ENCODE results near the gene TMEM201.
"Not testable (repeated sequence)": the region's sequence is repeated elsewhere in the genome, so short reads cannot be mapped to it uniquely, and the experiment has no call there.

The TMEM201 gene

GRCh38 chr1:9588551-9589143 is at the start of gene TMEM201:
Gene TMEM201 (plus strand): TSS chr1:9588911. CDS start chr1:9588931, 20 bp downstream.
- in situ Hi-C loops (cut with MboI; ENCODE audit: low sequenced_read_pairs), result no loop called here

GRCh38 chr1:9539165-9539828 is 49.4 kb upstream of the TMEM201 start, which contains the start of gene SLC25A33:
Gene SLC25A33 (plus strand): TSS chr1:9539465. CDS start chr1:9539692, 227 bp downstream.
- in situ Hi-C loops (cut with MboI; ENCODE audit: low sequenced_read_pairs), result no loop called here

- in situ Hi-C loops (cut with MboI; ENCODE audit: low sequenced_read_pairs), result no loop called here
Measured at GRCh38 chr1:9539829-9540550, 48.7 kb upstream of the TMEM201 start.

GRCh38 chr1:9542430-9542829 is 46.3 kb upstream of the TMEM201 start:
- in situ Hi-C loops (cut with MboI; ENCODE audit: low sequenced_read_pairs), result no loop called here

GRCh38 chr1:9544926-9545325 is 43.8 kb upstream of the TMEM201 start:
- in situ Hi-C loops (cut with MboI; ENCODE audit: low sequenced_read_pairs), result no loop called here

- in situ Hi-C loops (cut with MboI; ENCODE audit: low sequenced_read_pairs), result no loop called here
Measured at GRCh38 chr1:9549955-9550546, 38.7 kb upstream of the TMEM201 start.

GRCh38 chr1:9551984-9552383 is 36.7 kb upstream of the TMEM201 start:
- in situ Hi-C loops (cut with MboI; ENCODE audit: low sequenced_read_pairs), result no loop called here

- in situ Hi-C loops (cut with MboI; ENCODE audit: low sequenced_read_pairs), result no loop called here
Measured at GRCh38 chr1:9553736-9554144, 35.0 kb upstream of the TMEM201 start.

- in situ Hi-C loops (cut with MboI; ENCODE audit: low sequenced_read_pairs), result no loop called here
Measured at GRCh38 chr1:9555942-9556341, 32.8 kb upstream of the TMEM201 start.

GRCh38 chr1:9557624-9558023 is 31.1 kb upstream of the TMEM201 start:
- in situ Hi-C loops (cut with MboI; ENCODE audit: low sequenced_read_pairs), result no loop called here

GRCh38 chr1:9558271-9558945 is 30.3 kb upstream of the TMEM201 start:
- in situ Hi-C loops (cut with MboI; ENCODE audit: low sequenced_read_pairs), result no loop called here

GRCh38 chr1:9558946-9559545 is 29.7 kb upstream of the TMEM201 start:
- in situ Hi-C loops (cut with MboI; ENCODE audit: low sequenced_read_pairs), result no loop called here

- in situ Hi-C loops (cut with MboI; ENCODE audit: low sequenced_read_pairs), result no loop called here
Measured at GRCh38 chr1:9559673-9560072, 29.0 kb upstream of the TMEM201 start.

GRCh38 chr1:9560090-9560489 is 28.6 kb upstream of the TMEM201 start:
- in situ Hi-C loops (cut with MboI; ENCODE audit: low sequenced_read_pairs), result not testable (repeated sequence)

GRCh38 chr1:9561429-9561828 is 27.3 kb upstream of the TMEM201 start:
- in situ Hi-C loops (cut with MboI; ENCODE audit: low sequenced_read_pairs), result no loop called here

- in situ Hi-C loops (cut with MboI; ENCODE audit: low sequenced_read_pairs), result no loop called here
Measured at GRCh38 chr1:9569267-9569666, 19.4 kb upstream of the TMEM201 start.

GRCh38 chr1:9570886-9571529 is 17.7 kb upstream of the TMEM201 start:
- in situ Hi-C loops (cut with MboI; ENCODE audit: low sequenced_read_pairs), result not testable (repeated sequence)

GRCh38 chr1:9573723-9574122 is 15.0 kb upstream of the TMEM201 start:
- in situ Hi-C loops (cut with MboI; ENCODE audit: low sequenced_read_pairs), result no loop called here

GRCh38 chr1:9575486-9575885 is 13.2 kb upstream of the TMEM201 start:
- in situ Hi-C loops (cut with MboI; ENCODE audit: low sequenced_read_pairs), result no loop called here

GRCh38 chr1:9576903-9577302 is 11.8 kb upstream of the TMEM201 start:
- in situ Hi-C loops (cut with MboI; ENCODE audit: low sequenced_read_pairs), result no loop called here

Data from HL-60/S4 treated with retinoic acid at 250 ng/mL for 4 days and 3 days (cell line).